ENCODE measurements around the gene C4BPA.

Gene C4BPA

GRCh38 chr1:207093944-207094343, 10.1 kb upstream of the C4BPA start:
- Histone ChIP-seq H3K27ac (ENCODE audit: low read length) (no peak overlapping the region), H3K79me2 (ENCODE audit: low read length) (no peaks in the 10 kb centered on the region), H3K9ac (ENCODE audit: low read length) (no peak overlapping the region), H4K20me1 (ENCODE audit: insufficient read depth, low read length) (no peaks in the 10 kb centered on the region), H3K9me3 (replicated peaks; ENCODE audit: insufficient read depth, low read length) (no peaks in the 10 kb centered on the region), H3K27me3 (replicated peaks; ENCODE audit: insufficient read depth, low read length) (no peaks in the 10 kb centered on the region), H2AFZ (ENCODE audit: low read length) (no peak overlapping the region), H3K9me2 (replicated peaks; ENCODE audit: insufficient read depth, low read length) (no peaks in the 10 kb centered on the region), H3K4me2 (ENCODE audit: low read depth, low read length) (no peak overlapping the region), H3K4me3 (ENCODE audit: low read length) (no peak overlapping the region), H3K36me3 (replicated peaks; ENCODE audit: insufficient read depth, low read length) (no peaks in the 10 kb centered on the region), H3K4me1 (ENCODE audit: low read length) (peaks cover 15% of the 10 kb centered on the region), H3F3A (ENCODE audit: insufficient read depth, low read length) (no peaks in the 10 kb centered on the region)
- no peak for TF ChIP-seq EZH2phosphoT487 (IDR thresholded peaks at IDR 0.05; ENCODE audit: low read length)
- TF ChIP-seq, protein P1, sequence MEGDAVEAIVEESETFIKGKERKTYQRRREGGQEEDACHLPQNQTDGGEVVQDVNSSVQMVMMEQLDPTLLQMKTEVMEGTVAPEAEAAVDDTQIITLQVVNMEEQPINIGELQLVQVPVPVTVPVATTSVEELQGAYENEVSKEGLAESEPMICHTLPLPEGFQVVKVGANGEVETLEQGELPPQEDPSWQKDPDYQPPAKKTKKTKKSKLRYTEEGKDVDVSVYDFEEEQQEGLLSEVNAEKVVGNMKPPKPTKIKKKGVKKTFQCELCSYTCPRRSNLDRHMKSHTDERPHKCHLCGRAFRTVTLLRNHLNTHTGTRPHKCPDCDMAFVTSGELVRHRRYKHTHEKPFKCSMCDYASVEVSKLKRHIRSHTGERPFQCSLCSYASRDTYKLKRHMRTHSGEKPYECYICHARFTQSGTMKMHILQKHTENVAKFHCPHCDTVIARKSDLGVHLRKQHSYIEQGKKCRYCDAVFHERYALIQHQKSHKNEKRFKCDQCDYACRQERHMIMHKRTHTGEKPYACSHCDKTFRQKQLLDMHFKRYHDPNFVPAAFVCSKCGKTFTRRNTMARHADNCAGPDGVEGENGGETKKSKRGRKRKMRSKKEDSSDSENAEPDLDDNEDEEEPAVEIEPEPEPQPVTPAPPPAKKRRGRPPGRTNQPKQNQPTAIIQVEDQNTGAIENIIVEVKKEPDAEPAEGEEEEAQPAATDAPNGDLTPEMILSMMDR (IDR thresholded peaks at IDR 0.05; ENCODE audit: low read length) = no peak
- TF ChIP-seq EZH2 (optimal IDR thresholded peaks at IDR 0.05; ENCODE audit: low read depth, low read length) = no peak
- DNase-seq = no peak

GRCh38 chr1:207097871-207098324, 6.1 kb upstream of the C4BPA start:
- no peaks in the 10 kb centered on the region for H3F3A ChIP-seq (ENCODE audit: insufficient read depth, low read length)
- no peak overlapping the region for H3K4me3 ChIP-seq (ENCODE audit: low read length)
- H3K9ac ChIP-seq (ENCODE audit: low read length) = no peak overlapping the region
- no peak overlapping the region for H3K27ac ChIP-seq (ENCODE audit: low read length)
- no peaks in the 10 kb centered on the region for H3K36me3 ChIP-seq (replicated peaks; ENCODE audit: insufficient read depth, low read length)
- no peaks in the 10 kb centered on the region for H3K79me2 ChIP-seq (ENCODE audit: low read length)
- 0 out of 2 replicates have a peak, but pooled peaks cover 6% of the 10 kb centered on the region for H3K4me1 ChIP-seq (ENCODE audit: low read length)
- H2AFZ ChIP-seq (ENCODE audit: low read length) = no peak overlapping the region
- H3K27me3 ChIP-seq (replicated peaks; ENCODE audit: insufficient read depth, low read length) = no peaks in the 10 kb centered on the region
- H4K20me1 ChIP-seq (ENCODE audit: insufficient read depth, low read length) = no peaks in the 10 kb centered on the region
- no peaks in the 10 kb centered on the region for H3K9me2 ChIP-seq (replicated peaks; ENCODE audit: insufficient read depth, low read length)
- H3K4me2 ChIP-seq (ENCODE audit: low read depth, low read length) = no peak overlapping the region
- TF ChIP-seq EZH2 (optimal IDR thresholded peaks at IDR 0.05; ENCODE audit: low read depth, low read length) (no peak), EZH2phosphoT487 (IDR thresholded peaks at IDR 0.05; ENCODE audit: low read length) (no peak)
- TF ChIP-seq, protein P1 (IDR thresholded peaks at IDR 0.05; ENCODE audit: low read length) = no peak
- H3K9me3 ChIP-seq (replicated peaks; ENCODE audit: insufficient read depth, low read length) = no peaks in the 10 kb centered on the region
- DNase-seq = no peak

DNA sequence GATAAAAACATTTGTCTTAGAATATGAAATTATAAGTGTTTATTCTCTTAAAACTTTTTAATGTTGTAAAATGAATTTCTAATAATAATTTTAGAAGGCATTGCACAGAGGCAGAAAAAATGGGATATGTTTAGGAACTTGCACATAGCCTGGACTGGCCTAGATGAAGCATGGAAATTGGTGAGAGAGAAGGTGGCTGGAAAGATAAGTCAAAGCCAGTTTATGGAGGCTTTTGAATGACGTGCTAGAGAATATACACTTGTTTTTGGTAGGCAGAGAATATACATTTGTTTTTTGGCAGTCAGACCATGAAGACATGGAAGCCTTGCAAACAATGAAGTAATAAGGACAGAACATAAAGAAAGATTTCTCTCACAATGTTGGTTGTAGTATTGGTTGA, 2.3 kb upstream of the C4BPA start:
- DNase-seq = no peak
- no peak overlapping the region for H3K9ac ChIP-seq (ENCODE audit: low read length)
- no peak overlapping the region for H3K4me3 ChIP-seq (ENCODE audit: low read length)
- no peaks in the 10 kb centered on the region for H3F3A ChIP-seq (ENCODE audit: insufficient read depth, low read length)
- H3K79me2 ChIP-seq (ENCODE audit: low read length) = no peaks in the 10 kb centered on the region
- H3K27me3 ChIP-seq (replicated peaks; ENCODE audit: insufficient read depth, low read length) = no peaks in the 10 kb centered on the region
- no peaks in the 10 kb centered on the region for H3K36me3 ChIP-seq (replicated peaks; ENCODE audit: insufficient read depth, low read length)
- no peak for TF ChIP-seq EZH2 (optimal IDR thresholded peaks at IDR 0.05; ENCODE audit: low read depth, low read length)
- no peak for TF ChIP-seq EZH2phosphoT487 (IDR thresholded peaks at IDR 0.05; ENCODE audit: low read length)
- TF ChIP-seq, protein P1 (IDR thresholded peaks at IDR 0.05; ENCODE audit: low read length) = no peak
- H3K9me3 ChIP-seq (replicated peaks; ENCODE audit: insufficient read depth, low read length) = no peaks in the 10 kb centered on the region
- 0 out of 2 replicates have a peak, but pooled peaks cover 6% of the 10 kb centered on the region for H3K4me1 ChIP-seq (ENCODE audit: low read length)
- H3K27ac ChIP-seq (ENCODE audit: low read length) = no peak overlapping the region
- H3K9me2 ChIP-seq (replicated peaks; ENCODE audit: insufficient read depth, low read length) = no peaks in the 10 kb centered on the region
- H3K4me2 ChIP-seq (ENCODE audit: low read depth, low read length) = no peak overlapping the region
- H4K20me1 ChIP-seq (ENCODE audit: insufficient read depth, low read length) = no peaks in the 10 kb centered on the region
- H2AFZ ChIP-seq (ENCODE audit: low read length) = no peak overlapping the region
